Right atrium auricular region (tissue), 2 donors: ENCODE results near the gene LAG3. TPM values are rescaled to one million over a fixed set of nuclear protein-coding genes. Genes with fewer than 3 reads are reported as not detected.

Source experiments
- DNase-seq: peaks from one replicate; pipeline ENCODE4 v3.0.0-alpha.2; 2019; ENCODE audit warnings: low spot score
- H3K27ac ChIP-seq, 2 donors: fragments of 200-600 bp; sonication (generic); 1 replicate in 1 of 2; 2 replicates in 1 of 2; pipeline ENCODE4 v1.5.1; 2016 to 2019
- H3K27me3 ChIP-seq, 2 donors: fragments of 200-600 bp; sonication (generic); one replicate each; pipeline versions ENCODE4 v1.5.1 to v1.6.0; 2017 to 2019
- H3K36me3 ChIP-seq: fragments of 200-600 bp; sonication (generic); one replicate; pipeline ENCODE4 v1.5.1; 2016
- H3K4me1 ChIP-seq, 2 donors: fragments of 200-600 bp; sonication (generic); one replicate each; pipeline versions ENCODE4 v1.5.1 to v1.6.0; 2017 to 2019
- H3K4me3 ChIP-seq, 2 donors: fragments of 200-600 bp; sonication (generic); 1 replicate in 1 of 2; 2 replicates in 1 of 2; pipeline ENCODE4 v1.5.1; 2017 to 2019; ENCODE audit warnings: mild to moderate bottlenecking in 1 of 2, moderate library complexity in 1 of 2
- H3K9me3 ChIP-seq, 2 donors: fragments of 200-600 bp; sonication (generic); one replicate each; pipeline ENCODE4 v1.5.1; 2019
- CTCF ChIP-seq, 2 donors: fragments of 200-600 bp; sonication (generic); IDR thresholded peaks; one replicate each; pipeline ENCODE4 v1.5.1; 2019; ENCODE audit warnings: antibody characterized with exemption in 2 of 2
- total RNA-seq, 2 donors: library from RNA; depleted of rRNA; stranded (reverse); fragments of >200 nt; gene quantifications; one replicate each; pipeline ENCODE4 v1.1.0, GENCODE V29; 2016

The LAG3 gene
- total RNA-seq, 2 donors from 2014 or later: 0.47 TPM; not detected in 1

GRCh38 chr12:6751767-6752166, 20.6 kb upstream of the LAG3 start:
- Histone ChIP-seq H3K4me3 (peak overlapping the region in 1 of 2 donors; percentile 80), H3K4me1 (peaks cover 0 to 17% of the 10 kb centered on the region in 2 donors), H3K27me3 (no peaks in the 10 kb centered on the region), H3K36me3 (peaks cover 47% of the 10 kb centered on the region), H3K27ac (peak overlapping the region in 1 of 2 donors; percentile 99), H3K9me3 (no peaks in the 10 kb centered on the region)
- no peak for TF ChIP-seq CTCF (IDR thresholded peaks at IDR 0.05)
- DNase-seq: no peak

DNA sequence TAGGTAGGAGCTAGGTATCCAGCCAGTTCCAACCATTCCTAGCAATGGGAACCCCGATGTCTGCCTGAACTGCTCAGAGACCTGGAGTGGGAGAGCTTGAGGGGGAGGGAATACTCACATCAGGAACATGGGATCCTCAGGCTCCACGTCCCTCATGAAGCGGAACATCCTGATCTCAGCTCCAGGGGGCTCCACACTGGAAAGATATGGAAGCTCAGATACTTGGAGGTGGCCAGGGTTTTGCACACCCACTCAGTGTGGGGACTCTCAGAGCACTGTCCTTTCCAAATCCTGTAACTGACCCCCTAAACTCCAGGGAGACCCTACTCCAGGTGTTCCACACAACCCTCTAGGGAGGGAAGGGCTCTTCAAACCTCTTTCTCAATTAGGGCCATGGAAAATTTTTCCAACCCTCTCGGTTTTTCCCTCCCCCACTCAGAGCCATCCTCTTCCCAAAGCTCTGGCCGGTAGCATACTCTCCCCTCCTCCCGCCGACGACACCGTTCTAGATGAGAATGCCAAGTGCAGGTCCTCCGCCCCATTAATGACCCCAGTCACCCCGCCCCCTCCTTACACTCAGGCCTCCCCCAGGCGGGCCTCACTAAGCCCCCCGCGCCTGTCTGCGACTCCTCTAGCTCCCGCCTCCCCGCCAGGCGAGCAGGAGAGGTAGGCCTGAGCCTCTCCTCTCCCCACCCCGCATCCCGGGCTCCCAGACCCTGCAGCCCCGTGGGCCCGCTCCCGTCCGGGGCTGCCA, 20.0 kb upstream of the LAG3 start:
- H3K36me3 ChIP-seq: peaks cover 43% of the 10 kb centered on the region
- H3K27ac ChIP-seq: peak overlapping the region; percentile 98 to 99
- peak overlapping the region; percentile 80 to 94 for H3K4me3 ChIP-seq
- peak; percentile 60 for DNase-seq
- H3K27me3 ChIP-seq: no peaks in the 10 kb centered on the region
- no peaks in the 10 kb centered on the region for H3K9me3 ChIP-seq
- no peak for TF ChIP-seq CTCF (IDR thresholded peaks at IDR 0.05)
- H3K4me1 ChIP-seq: peaks cover 0 to 21% of the 10 kb centered on the region in 2 donors

GRCh38 chr12:6752921-6753771, 19.2 kb upstream of the LAG3 start, which contains the start of gene MLF2:
Gene MLF2 (minus strand): TSS chr12:6753141. CDS start chr12:6752334, 807 bp downstream.
- peak within 1 kb of the TSS; percentile 98 to 99 for H3K27ac ChIP-seq
- H3K36me3 ChIP-seq: peaks cover 35% of the 10 kb centered on the region
- TF ChIP-seq CTCF (IDR thresholded peaks at IDR 0.05): no peak
- no peaks in the 10 kb centered on the region for H3K9me3 ChIP-seq
- peak; percentile 99 for DNase-seq
- no peaks in the 10 kb centered on the region for H3K27me3 ChIP-seq
- H3K4me3 ChIP-seq: peak within 1 kb of the TSS; percentile 80 to 94
- H3K4me1 ChIP-seq: peaks cover 0 to 21% of the 10 kb centered on the region in 2 donors

- Histone ChIP-seq H3K27ac (peak overlapping the region; percentile 98 to 99), H3K4me1 (peaks cover 0 to 21% of the 10 kb centered on the region in 2 donors), H3K27me3 (no peaks in the 10 kb centered on the region), H3K9me3 (no peaks in the 10 kb centered on the region), H3K4me3 (no peak overlapping the region), H3K36me3 (peaks cover 28% of the 10 kb centered on the region)
- peak; percentile 70 to 96 for TF ChIP-seq CTCF (IDR thresholded peaks at IDR 0.05)
- no peak for DNase-seq
Observed at GRCh38 chr12:6753772-6754356, 18.5 kb upstream of the LAG3 start.

DNA sequence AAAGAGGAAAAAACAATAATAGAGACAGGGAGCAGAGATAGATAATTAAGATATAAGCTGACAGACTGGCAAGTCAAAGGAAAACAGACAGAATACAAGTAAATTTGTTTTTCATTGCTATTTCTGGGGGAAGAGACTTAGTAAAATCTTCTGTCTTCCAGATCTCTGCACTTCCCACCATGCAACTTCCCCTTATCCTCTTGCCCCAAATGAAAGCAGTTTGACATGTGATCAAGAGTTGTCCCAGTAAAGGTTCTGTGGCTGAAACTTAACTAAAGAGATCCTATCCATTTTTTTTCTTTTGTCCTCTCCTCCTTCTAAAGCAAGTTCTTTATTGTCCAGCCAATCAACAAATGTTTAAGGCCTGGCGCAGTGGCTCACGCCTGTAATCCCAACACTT, 17.9 kb upstream of the LAG3 start:
- no peak for TF ChIP-seq CTCF (IDR thresholded peaks at IDR 0.05)
- Histone ChIP-seq H3K4me1 (peaks cover 0 to 21% of the 10 kb centered on the region in 2 donors), H3K27ac (peak overlapping the region; percentile 98 to 99), H3K27me3 (no peaks in the 10 kb centered on the region), H3K36me3 (peaks cover 22% of the 10 kb centered on the region), H3K4me3 (no peak overlapping the region), H3K9me3 (no peaks in the 10 kb centered on the region)
- no peak for DNase-seq
